Measurements from ENCODE around the gene DHRS4L2.
A peak's percentile ranks its signal among the peaks of the same experiment; 100 is the strongest.
"Not testable (repeated sequence)": the region's sequence is repeated elsewhere in the genome, so short reads cannot be mapped to it uniquely, and the experiment has no call there.

Gene DHRS4L2

DNA sequence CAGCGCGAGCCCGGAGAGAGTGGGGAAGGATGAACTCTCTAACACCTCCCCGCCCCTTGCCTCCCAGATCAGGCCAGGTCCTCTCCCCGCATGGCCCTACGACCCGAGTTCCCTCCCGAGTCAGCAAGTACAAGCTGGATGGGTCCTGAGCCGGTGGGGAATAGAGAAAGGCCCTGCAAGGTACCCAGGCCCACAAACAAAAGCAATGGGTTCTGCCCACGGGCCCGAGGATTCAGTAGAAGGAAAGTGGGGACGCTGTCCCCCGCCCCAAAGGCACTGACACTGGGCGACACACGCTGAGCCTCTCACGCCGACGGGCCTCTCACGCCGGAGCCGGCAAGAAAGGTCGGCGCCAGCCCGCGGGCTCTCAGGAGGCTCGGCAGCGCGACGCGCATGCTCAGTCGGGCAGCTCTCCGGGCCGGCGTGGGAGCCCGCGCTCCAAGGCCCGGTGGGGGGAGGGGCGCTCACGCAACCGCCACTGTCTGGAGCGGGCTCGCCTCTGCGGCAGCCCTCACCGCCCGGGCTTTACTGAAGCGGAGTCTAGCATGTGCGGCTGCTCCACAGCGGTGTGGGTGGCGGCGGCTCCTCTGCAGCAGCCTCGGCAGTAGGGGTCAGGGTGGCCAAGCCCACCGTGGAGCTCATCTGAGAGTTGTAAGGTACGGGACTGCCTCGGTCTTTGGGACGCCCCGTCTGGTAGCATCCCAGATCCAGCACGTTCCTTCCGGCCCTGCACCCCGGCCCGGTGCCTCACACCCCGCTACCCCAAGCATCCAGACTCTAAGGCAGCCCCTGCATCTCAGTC, 19.0 kb upstream of the DHRS4L2 start:
- DNase-seq (ENCODE audit: low read depth, low spot score); H3K36me3 ChIP-seq (ENCODE audit: insufficient read depth, insufficient read length, low read length); H3K27me3 ChIP-seq (ENCODE audit: insufficient read depth, insufficient read length); H3K9me3 ChIP-seq (ENCODE audit: insufficient read depth, low read length); H3K4me1 ChIP-seq (ENCODE audit: insufficient read depth, insufficient read length): not testable (repeated sequence)
- peak overlapping the region; percentile 40 for H3K4me3 ChIP-seq (ENCODE audit: insufficient read length, low read depth)
- peak overlapping the region; percentile 64 for H3K9ac ChIP-seq (ENCODE audit: insufficient read length, low read depth)

DNA sequence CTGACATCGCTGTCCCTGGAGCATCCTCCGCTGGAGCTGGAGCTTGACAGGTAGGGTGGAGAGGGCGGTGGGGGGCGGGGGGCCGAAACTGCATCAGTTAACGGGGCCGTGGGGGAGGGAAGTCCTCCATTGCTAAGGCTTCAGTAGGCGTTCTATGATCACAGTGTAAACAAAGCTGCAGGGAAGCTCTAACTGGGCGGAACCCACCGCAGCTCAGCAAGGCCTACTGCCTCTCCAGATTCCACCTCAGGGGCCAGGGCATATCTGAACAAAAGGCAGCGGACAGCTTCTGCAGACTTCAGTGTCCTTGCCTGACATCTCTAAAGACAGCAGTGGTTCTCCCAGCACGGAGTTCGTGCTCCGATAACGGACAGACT, 18.5 kb upstream of the DHRS4L2 start:
- not testable (repeated sequence) for DNase-seq (ENCODE audit: low read depth, low spot score)

DNA sequence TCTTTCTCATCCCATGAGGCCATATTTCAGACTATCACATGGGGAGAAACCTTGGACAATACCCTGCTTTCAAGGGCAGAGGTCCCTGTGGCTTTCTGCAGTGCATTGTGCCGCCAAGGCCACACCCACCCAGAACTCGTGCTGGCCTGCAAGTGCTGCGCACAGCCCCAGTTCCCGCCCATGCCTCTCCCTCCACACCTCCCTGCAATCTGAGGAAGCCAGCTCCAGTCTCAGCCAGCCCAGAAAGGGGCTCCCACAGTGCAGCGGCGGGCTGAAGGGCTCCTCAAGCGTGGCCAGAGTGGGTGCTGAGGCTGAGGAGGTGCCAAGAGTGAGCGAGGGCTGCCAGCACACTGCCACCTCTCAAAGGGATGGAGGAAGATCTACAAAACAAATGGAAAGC, 15.6 kb upstream of the DHRS4L2 start:
- H3K4me3 ChIP-seq (ENCODE audit: insufficient read length, low read depth); H3K9ac ChIP-seq (ENCODE audit: insufficient read length, low read depth); H3K4me1 ChIP-seq (ENCODE audit: insufficient read depth, insufficient read length); H3K27me3 ChIP-seq (ENCODE audit: insufficient read depth, insufficient read length); DNase-seq (ENCODE audit: low read depth, low spot score); H3K36me3 ChIP-seq (ENCODE audit: insufficient read depth, insufficient read length, low read length); H3K9me3 ChIP-seq (ENCODE audit: insufficient read depth, low read length): not testable (repeated sequence)

More for the DNA sequence above, 18.5 kb upstream of the DHRS4L2 start:
- not testable (repeated sequence) for H3K9ac ChIP-seq (ENCODE audit: insufficient read length, low read depth); H3K36me3 ChIP-seq (ENCODE audit: insufficient read depth, insufficient read length, low read length); H3K27me3 ChIP-seq (ENCODE audit: insufficient read depth, insufficient read length); H3K4me1 ChIP-seq (ENCODE audit: insufficient read depth, insufficient read length); H3K9me3 ChIP-seq (ENCODE audit: insufficient read depth, low read length)
- H3K4me3 ChIP-seq (ENCODE audit: insufficient read length, low read depth), result peak overlapping the region; percentile 40

- not testable (repeated sequence) for DNase-seq (ENCODE audit: low read depth, low spot score); H3K4me1 ChIP-seq (ENCODE audit: insufficient read depth, insufficient read length); H3K36me3 ChIP-seq (ENCODE audit: insufficient read depth, insufficient read length, low read length); H3K4me3 ChIP-seq (ENCODE audit: insufficient read length, low read depth); H3K9ac ChIP-seq (ENCODE audit: insufficient read length, low read depth); H3K9me3 ChIP-seq (ENCODE audit: insufficient read depth, low read length); H3K27me3 ChIP-seq (ENCODE audit: insufficient read depth, insufficient read length)
Observed at GRCh38 chr14:23974041-23974440, 14.7 kb upstream of the DHRS4L2 start.

DNA sequence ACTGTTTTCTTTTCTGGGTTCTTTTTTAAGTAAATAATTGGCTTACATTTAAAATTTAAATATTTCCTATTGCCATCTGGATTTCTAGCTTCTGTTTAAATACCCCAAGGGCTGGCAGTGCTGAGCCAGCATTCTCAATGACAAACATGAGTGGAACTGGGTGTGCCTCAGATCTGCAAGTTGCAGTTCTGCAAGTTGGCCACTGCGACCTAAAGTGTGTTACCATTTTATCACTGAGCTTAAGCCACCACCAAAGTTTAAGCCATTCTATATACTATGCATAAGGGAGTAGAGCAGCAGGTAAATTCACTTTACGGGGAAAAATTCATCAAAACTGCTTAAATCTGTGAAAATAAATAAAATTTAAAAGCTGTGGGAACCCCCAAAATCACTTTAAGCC, 11.5 kb upstream of the DHRS4L2 start:
- H3K9ac ChIP-seq (ENCODE audit: insufficient read length, low read depth); H3K4me1 ChIP-seq (ENCODE audit: insufficient read depth, insufficient read length); DNase-seq (ENCODE audit: low read depth, low spot score): not testable (repeated sequence)

DNA sequence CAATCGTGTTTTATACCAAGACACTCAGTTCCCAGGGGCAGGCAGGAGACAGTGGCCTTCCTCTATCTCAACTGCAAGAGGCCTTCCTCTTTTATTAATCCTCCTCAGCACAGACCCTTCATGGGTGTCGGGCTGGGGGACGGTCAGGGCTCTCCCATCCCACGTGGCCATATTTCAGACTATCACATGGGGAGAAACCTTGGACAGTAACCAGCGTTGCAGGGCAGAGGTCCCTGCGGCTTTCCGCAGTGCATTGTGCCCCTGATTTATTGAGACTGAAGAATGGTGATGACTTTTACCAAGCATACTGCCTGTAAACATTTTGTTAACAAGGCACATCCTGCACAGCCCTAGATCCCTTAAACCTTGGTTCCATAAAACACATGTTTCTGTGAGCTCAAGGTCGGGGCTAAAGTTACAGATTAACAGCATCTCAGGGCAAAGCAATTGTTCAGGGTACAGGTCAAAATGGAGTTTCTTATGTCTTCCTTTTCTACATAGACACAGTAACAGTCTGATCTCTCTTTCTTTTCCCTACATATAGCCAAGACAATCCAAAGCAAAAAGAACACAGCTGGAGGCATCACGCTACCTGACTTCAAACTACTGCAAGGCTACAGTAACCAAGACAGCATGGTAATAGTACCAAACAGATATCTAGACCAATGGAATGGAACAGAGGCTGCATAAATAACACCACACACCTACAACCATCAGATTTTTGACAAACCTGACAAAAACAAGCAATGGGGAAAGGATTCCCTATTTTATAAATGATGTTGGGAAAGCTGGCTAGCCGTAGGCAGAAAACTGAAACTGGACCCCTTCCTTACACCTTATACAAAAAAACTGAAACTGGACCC, 6.5 kb upstream of the DHRS4L2 start:
- H3K4me1 ChIP-seq (ENCODE audit: insufficient read depth, insufficient read length); H3K4me3 ChIP-seq (ENCODE audit: insufficient read length, low read depth); H3K9me3 ChIP-seq (ENCODE audit: insufficient read depth, low read length); H3K9ac ChIP-seq (ENCODE audit: insufficient read length, low read depth); DNase-seq (ENCODE audit: low read depth, low spot score); H3K27me3 ChIP-seq (ENCODE audit: insufficient read depth, insufficient read length); H3K36me3 ChIP-seq (ENCODE audit: insufficient read depth, insufficient read length, low read length): not testable (repeated sequence)

More for the DNA sequence above, 11.5 kb upstream of the DHRS4L2 start:
- H3K36me3 ChIP-seq (ENCODE audit: insufficient read depth, insufficient read length, low read length); H3K9me3 ChIP-seq (ENCODE audit: insufficient read depth, low read length); H3K27me3 ChIP-seq (ENCODE audit: insufficient read depth, insufficient read length); H3K4me3 ChIP-seq (ENCODE audit: insufficient read length, low read depth): not testable (repeated sequence)

DNA sequence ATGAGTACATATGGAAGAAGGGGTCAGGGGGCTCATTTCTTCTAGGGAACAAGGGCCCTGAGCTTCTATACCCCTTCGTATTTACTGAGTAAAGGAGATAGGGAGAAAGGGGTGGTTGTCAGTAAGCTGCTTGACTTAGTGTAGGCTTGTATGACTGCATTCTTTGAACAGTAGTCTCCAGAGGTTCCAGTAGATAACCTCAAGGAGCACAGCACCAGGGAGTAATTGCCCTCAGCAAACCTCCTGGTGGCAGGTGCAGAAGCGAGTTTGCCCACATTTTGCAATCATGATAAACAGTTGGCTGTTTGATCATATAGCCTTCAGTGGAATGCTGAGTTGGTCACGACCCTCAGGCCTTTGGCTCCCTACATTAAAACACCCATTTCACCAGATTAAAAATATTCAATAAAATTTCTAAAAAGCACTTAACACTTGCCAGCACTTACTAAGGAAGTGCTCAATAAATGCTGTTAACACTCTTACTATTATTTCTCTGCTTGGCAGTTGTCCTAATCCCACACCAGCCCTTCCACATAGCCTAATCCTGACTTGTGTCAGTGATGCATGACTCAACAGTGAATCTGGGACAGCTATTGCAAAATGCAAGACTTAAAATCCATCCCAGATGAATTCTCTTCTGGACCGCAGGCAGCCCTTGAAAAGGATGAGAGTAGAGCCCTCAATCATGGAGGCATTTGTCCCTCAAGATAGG, 3.7 kb upstream of the DHRS4L2 start:
- H3K27me3 ChIP-seq (ENCODE audit: insufficient read depth, insufficient read length), result no peaks in the 10 kb centered on the region
- H3K36me3 ChIP-seq (ENCODE audit: insufficient read depth, insufficient read length, low read length), result no peaks in the 10 kb centered on the region
- no peaks in the 10 kb centered on the region for H3K9me3 ChIP-seq (ENCODE audit: insufficient read depth, low read length)
- DNase-seq (ENCODE audit: low read depth, low spot score), result no peak
- no peak for TF ChIP-seq YY1 (IDR thresholded peaks at IDR 0.05; ENCODE audit: insufficient read depth, insufficient read length)
- TF ChIP-seq SUZ12 (IDR thresholded peaks at IDR 0.05; ENCODE audit: extremely low read depth, insufficient read depth, insufficient read length), result no peak
- TF ChIP-seq ZNF274 (IDR thresholded peaks at IDR 0.05; ENCODE audit: low read depth, low read length), result no peak
- H3K4me1 ChIP-seq (ENCODE audit: insufficient read depth, insufficient read length), result no peaks in the 10 kb centered on the region
- H3K4me3 ChIP-seq (ENCODE audit: insufficient read length, low read depth), result no peak overlapping the region
- no peak overlapping the region for H3K9ac ChIP-seq (ENCODE audit: insufficient read length, low read depth)

- H3K27me3 ChIP-seq (ENCODE audit: insufficient read depth, insufficient read length); H3K4me3 ChIP-seq (ENCODE audit: insufficient read length, low read depth); DNase-seq (ENCODE audit: low read depth, low spot score); H3K9me3 ChIP-seq (ENCODE audit: insufficient read depth, low read length); H3K4me1 ChIP-seq (ENCODE audit: insufficient read depth, insufficient read length); H3K36me3 ChIP-seq (ENCODE audit: insufficient read depth, insufficient read length, low read length); H3K9ac ChIP-seq (ENCODE audit: insufficient read length, low read depth): not testable (repeated sequence)
Observed at GRCh38 chr14:23988223-23988606, 514 bp upstream of the DHRS4L2 start.

- not testable (repeated sequence) for DNase-seq (ENCODE audit: low read depth, low spot score); H3K9me3 ChIP-seq (ENCODE audit: insufficient read depth, low read length); H3K9ac ChIP-seq (ENCODE audit: insufficient read length, low read depth); H3K4me3 ChIP-seq (ENCODE audit: insufficient read length, low read depth); H3K4me1 ChIP-seq (ENCODE audit: insufficient read depth, insufficient read length); H3K27me3 ChIP-seq (ENCODE audit: insufficient read depth, insufficient read length); H3K36me3 ChIP-seq (ENCODE audit: insufficient read depth, insufficient read length, low read length)
Observed at GRCh38 chr14:23989734-23990445, 1.2 kb downstream of the DHRS4L2 start.

DNA sequence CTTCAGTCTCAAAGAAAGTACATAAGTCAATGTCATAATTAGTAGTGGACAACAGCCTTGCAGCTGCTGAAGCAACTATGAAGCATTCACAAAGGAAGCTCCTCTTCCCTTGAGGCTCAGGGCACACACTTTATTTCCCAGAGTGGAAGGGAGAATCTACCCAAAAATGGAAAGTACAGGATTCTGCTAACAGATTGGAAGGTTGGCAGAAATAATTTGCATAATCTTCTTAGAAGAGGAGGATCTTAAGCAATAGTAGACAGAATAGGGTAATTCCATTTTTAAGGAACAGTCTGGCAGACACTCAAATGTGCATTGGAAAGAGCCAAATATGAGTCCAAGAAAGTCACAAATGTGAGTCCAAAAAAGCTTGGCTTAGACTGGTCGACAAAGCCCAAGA, 2.2 kb downstream of the DHRS4L2 start:
- H3K4me3 ChIP-seq (ENCODE audit: insufficient read length, low read depth); H3K36me3 ChIP-seq (ENCODE audit: insufficient read depth, insufficient read length, low read length); H3K9ac ChIP-seq (ENCODE audit: insufficient read length, low read depth); H3K4me1 ChIP-seq (ENCODE audit: insufficient read depth, insufficient read length); H3K9me3 ChIP-seq (ENCODE audit: insufficient read depth, low read length); DNase-seq (ENCODE audit: low read depth, low spot score); H3K27me3 ChIP-seq (ENCODE audit: insufficient read depth, insufficient read length): not testable (repeated sequence)
